H9 (cell line): ENCODE measurements around the gene SPTSSB. TPM values are rescaled to one million over a fixed set of nuclear protein-coding genes. Genes with fewer than 3 reads are reported as not detected.

Experiments
- DNase-seq: peaks from one replicate; pipeline ENCODE4 v3.0.0-alpha.2; 2017
- H2AFZ ChIP-seq: one replicate; pipeline ENCODE4 v1.6.1; 2013; ENCODE audit warnings: mild to moderate bottlenecking, low read length, control low read depth, moderate library complexity
- H2AK5ac ChIP-seq: 2 replicates; pipeline ENCODE4 v1.6.1; 2013; ENCODE audit warnings: low read length, control low read depth, mixed read lengths; ENCODE audit not compliant: insufficient read length
- H2BK120ac ChIP-seq: one replicate; pipeline ENCODE4 v1.6.1; 2013; ENCODE audit warnings: low read depth, mild to moderate bottlenecking, low read length, control low read depth, inconsistent platforms; ENCODE audit not compliant: poor library complexity, severe bottlenecking
- H2BK12ac ChIP-seq: 2 replicates; pipeline ENCODE4 v1.6.1; 2013; ENCODE audit warnings: low read length, control low read depth, mixed read lengths, low read depth; ENCODE audit not compliant: insufficient read length
- H2BK15ac ChIP-seq: 2 replicates; pipeline ENCODE4 v1.6.1; 2013; ENCODE audit warnings: low read depth, low read length, control low read depth
- H2BK20ac ChIP-seq: one replicate; pipeline ENCODE4 v1.6.1; 2013; ENCODE audit warnings: low read depth, mild to moderate bottlenecking, low read length, control low read depth, inconsistent platforms; ENCODE audit not compliant: poor library complexity, severe bottlenecking
- H2BK5ac ChIP-seq: 2 replicates; pipeline ENCODE4 v1.6.1; 2013; ENCODE audit warnings: low read length, control low read depth, mixed read lengths; ENCODE audit not compliant: insufficient read length
- H3K14ac ChIP-seq: 2 replicates; pipeline ENCODE4 v1.6.1; 2013; ENCODE audit warnings: low read length, control low read depth; ENCODE audit not compliant: insufficient read depth
- H3K18ac ChIP-seq: 2 replicates; pipeline ENCODE4 v1.6.1; 2013; ENCODE audit warnings: low read depth, mild to moderate bottlenecking, mixed read lengths, low read length, control low read depth; ENCODE audit not compliant: insufficient read length
- H3K23ac ChIP-seq: 2 replicates; pipeline ENCODE4 v1.6.1; 2013; ENCODE audit warnings: low read length, control low read depth, mixed read lengths, low read depth; ENCODE audit not compliant: insufficient read length
- H3K23me2 ChIP-seq: 2 replicates; pipeline ENCODE4 v1.6.1; 2013; ENCODE audit warnings: low read depth, mild to moderate bottlenecking, mixed read lengths, low read length, control low read depth; ENCODE audit not compliant: insufficient read length, poor library complexity, severe bottlenecking
- H3K27ac ChIP-seq: 2 replicates; pipeline ENCODE4 v1.5.1; 2013; ENCODE audit warnings: low read length, control low read depth, mixed read lengths, low read depth; ENCODE audit not compliant: insufficient read length
- H3K27me3 ChIP-seq: 2 replicates; pipeline ENCODE4 v1.6.1; 2013; ENCODE audit warnings: low read length, control low read depth, inconsistent platforms; ENCODE audit not compliant: insufficient read depth
- H3K4ac ChIP-seq: 2 replicates; pipeline ENCODE4 v1.6.1; 2013; ENCODE audit warnings: low read depth, mild to moderate bottlenecking, control low read depth, inconsistent platforms, low read length, moderate library complexity
- H3K4me1 ChIP-seq: 2 replicates; pipeline ENCODE4 v1.6.1; 2013; ENCODE audit warnings: low read length, control low read depth, inconsistent platforms; ENCODE audit not compliant: insufficient read depth
- H3K4me2 ChIP-seq: 2 replicates; pipeline ENCODE4 v1.6.1; 2013; ENCODE audit warnings: low read length, control low read depth, mixed read lengths; ENCODE audit not compliant: insufficient read length, insufficient read depth
- H3K56ac ChIP-seq: 2 replicates; pipeline ENCODE4 v1.6.1; 2013; ENCODE audit warnings: low read depth, mild to moderate bottlenecking, mixed read lengths, low read length, control low read depth; ENCODE audit not compliant: insufficient read length
- H3K79me1 ChIP-seq: 2 replicates; pipeline ENCODE4 v1.6.1; 2013; ENCODE audit warnings: low read depth, mild to moderate bottlenecking, moderate library complexity, low read length, control low read depth, inconsistent platforms; ENCODE audit not compliant: insufficient read depth, poor library complexity, severe bottlenecking
- H3K79me2 ChIP-seq: 2 replicates; pipeline ENCODE4 v1.6.1; 2013; ENCODE audit warnings: low read length, control low read depth, inconsistent platforms; ENCODE audit not compliant: insufficient read depth
- H3K9ac ChIP-seq: 2 replicates; pipeline ENCODE4 v1.6.1; 2013; ENCODE audit warnings: low read length, control low read depth, mixed read lengths; ENCODE audit not compliant: insufficient read length; ENCODE audit errors: extremely low read depth
- H3K9me3 ChIP-seq: one replicate; pipeline ENCODE4 v1.6.1; 2013; ENCODE audit warnings: low read depth, low read length, inconsistent platforms; ENCODE audit not compliant: control insufficient read depth
- H3T11ph ChIP-seq: one replicate; pipeline ENCODE4 v1.6.1; 2013; ENCODE audit warnings: mild to moderate bottlenecking, low read length, control low read depth, inconsistent platforms
- H4K20me1 ChIP-seq: one replicate; pipeline ENCODE4 v1.6.1; 2013; ENCODE audit not compliant: control insufficient read depth, insufficient read length, insufficient read depth
- H4K5ac ChIP-seq: 2 replicates; pipeline ENCODE4 v1.6.1; 2013; ENCODE audit warnings: low read depth, mild to moderate bottlenecking, mixed read lengths, low read length, control low read depth; ENCODE audit not compliant: insufficient read length
- H4K8ac ChIP-seq: replicated peaks from 2 replicates; pipeline ENCODE4 v1.6.1; 2013; ENCODE audit warnings: low read length, control low read depth, mixed read lengths, low read depth; ENCODE audit not compliant: insufficient read length
- H4K91ac ChIP-seq: 2 replicates; pipeline ENCODE4 v1.6.1; 2013; ENCODE audit warnings: low read depth, mild to moderate bottlenecking, moderate library complexity, mixed read lengths, low read length, control low read depth; ENCODE audit not compliant: insufficient read length
- H3K27ac Mint-ChIP-seq, 3 experiments: 2 replicates in 2 of 3; 3 replicates in 1 of 3; pipeline ENCODE4 v1.8.0; 2020 to 2021; ENCODE audit warnings: mixed read lengths in 3 of 3, mild to moderate bottlenecking in 1 of 3, moderate library complexity in 1 of 3
- H3K27me3 Mint-ChIP-seq: 2 replicates; pipeline ENCODE4 v1.8.0; 2021; ENCODE audit warnings: low read depth, mild to moderate bottlenecking, moderate library complexity, mixed read lengths
- H3K36me3 Mint-ChIP-seq, 3 experiments: 2 replicates in 2 of 3; 3 replicates in 1 of 3; pipeline ENCODE4 v1.8.0; 2020 to 2021; ENCODE audit warnings: low read depth in 3 of 3, mixed read lengths in 3 of 3; ENCODE audit not compliant: insufficient read depth in 1 of 3
- H3K4me1 Mint-ChIP-seq, 2 experiments: 2 replicates each; pipeline ENCODE4 v1.8.0; 2020; ENCODE audit warnings: mixed read lengths in 2 of 2
- H3K4me3 Mint-ChIP-seq, 2 experiments: 2 replicates in 1 of 2; 3 replicates in 1 of 2; pipeline ENCODE4 v1.8.0; 2020 to 2021; ENCODE audit warnings: mild to moderate bottlenecking in 2 of 2, mixed read lengths in 2 of 2, moderate library complexity in 1 of 2
- H3K9me3 Mint-ChIP-seq, 2 experiments: 2 replicates in 1 of 2; 3 replicates in 1 of 2; pipeline ENCODE4 v1.8.0; 2020; ENCODE audit warnings: mild to moderate bottlenecking in 2 of 2, mixed read lengths in 2 of 2, moderate library complexity in 1 of 2
- CTCF ChIP-seq: fragments of 200-600 bp; sonication (generic); conservative IDR thresholded peaks from 3 replicates; pipeline ENCODE4 v1.8.0; 2021; ENCODE audit warnings: antibody characterized with exemption, mild to moderate bottlenecking
- total RNA-seq: library from RNA; stranded (reverse); gene quantifications from 2 replicates; pipeline ENCODE4 v1.2.1, GENCODE V29; 2021

SPTSSB gene
- total RNA-seq, 1 experiment from 2014 or later, result 3.5 TPM

DNA sequence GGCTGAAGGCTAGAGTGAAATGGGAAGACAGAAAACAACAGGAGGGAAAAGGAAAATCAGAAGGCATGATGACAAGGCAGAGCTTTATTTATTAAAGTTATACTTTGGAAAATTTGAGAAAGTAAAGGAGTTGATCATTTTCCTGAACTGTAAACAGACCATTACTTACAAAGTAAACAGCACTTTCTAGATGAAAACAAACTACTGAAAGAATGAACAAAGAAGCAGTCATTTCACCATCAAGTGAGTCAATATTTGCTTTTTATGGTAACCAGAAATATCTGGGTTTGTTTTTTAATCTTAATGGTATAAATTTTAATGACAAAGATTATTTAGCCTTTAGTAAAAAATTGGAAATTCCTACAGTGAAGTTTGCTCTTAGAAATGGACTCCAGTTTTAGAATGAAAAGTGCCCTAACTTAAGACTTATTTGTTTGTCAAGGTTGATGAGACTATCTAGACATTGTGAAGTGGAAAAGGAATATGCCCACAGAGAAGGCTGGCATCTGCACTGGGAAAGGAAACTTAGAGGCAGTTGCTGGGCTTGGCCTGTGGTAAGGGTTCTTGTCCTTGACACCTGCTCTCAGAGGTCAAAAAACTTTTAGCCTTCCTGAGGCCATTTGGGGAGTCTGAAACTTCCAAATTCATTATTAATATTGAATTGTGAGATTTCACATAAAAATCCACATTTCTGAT, 47.2 kb downstream of the SPTSSB start:
- H4K8ac ChIP-seq, result no peak overlapping the region
- H3K14ac ChIP-seq, result no peak overlapping the region
- DNase-seq, result no peak
- no peak overlapping the region for H2AK5ac ChIP-seq
- H3K9ac ChIP-seq, result no peak overlapping the region
- H2BK5ac ChIP-seq, result no peak overlapping the region
- H2BK12ac ChIP-seq, result no peak overlapping the region
- no peak overlapping the region for H2BK120ac ChIP-seq
- H4K20me1 ChIP-seq, result no peaks in the 10 kb centered on the region
- TF ChIP-seq CTCF, result no peak
- no peaks in the 10 kb centered on the region for H3K36me3 Mint-ChIP-seq
- H3K23me2 ChIP-seq, result no peaks in the 10 kb centered on the region
- no peak overlapping the region for H4K5ac ChIP-seq
- H3K4me2 ChIP-seq, result no peak overlapping the region
- H3K79me1 ChIP-seq, result no peaks in the 10 kb centered on the region
- H3K4me1 Mint-ChIP-seq, result no peaks in the 10 kb centered on the region
- H3K23ac ChIP-seq, result no peak overlapping the region
- H2BK20ac ChIP-seq, result no peak overlapping the region
- H3K27me3 ChIP-seq, result no peaks in the 10 kb centered on the region
- H3K4me1 ChIP-seq, result no peaks in the 10 kb centered on the region
- H4K91ac ChIP-seq, result no peak overlapping the region
- H2AFZ ChIP-seq, result no peak overlapping the region
- H3K18ac ChIP-seq, result no peak overlapping the region
- H3K27me3 Mint-ChIP-seq, result no peaks in the 10 kb centered on the region
- H3K4ac ChIP-seq, result no peak overlapping the region
- H3T11ph ChIP-seq, result no peak overlapping the region
- H3K79me2 ChIP-seq, result no peaks in the 10 kb centered on the region
- H3K27ac Mint-ChIP-seq, result no peak overlapping the region; a peak in 1 of 7 replicates
- no peak overlapping the region for H2BK15ac ChIP-seq
- H3K27ac ChIP-seq, result no peak overlapping the region
- H3K9me3 Mint-ChIP-seq, result no peaks in the 10 kb centered on the region
- H3K56ac ChIP-seq, result no peak overlapping the region
- H3K4me3 Mint-ChIP-seq, result no peak overlapping the region
- no peaks in the 10 kb centered on the region for H3K9me3 ChIP-seq
